Osteoblast (primary cell): Measurements from ENCODE around the gene PPP1R36. TPM values are rescaled to one million over a fixed set of nuclear protein-coding genes. Genes with fewer than 3 reads are reported as not detected.

ENCODE experiments used
- DNase-seq: peaks from one replicate; pipeline ENCODE4 v3.0.0; 2011; ENCODE audit warnings: low spot score, mixed read lengths; ENCODE audit not compliant: insufficient read length; ENCODE audit errors: missing footprints
- H2AFZ ChIP-seq: 2 replicates; pipeline ENCODE4 v1.6.0; 2011; ENCODE audit warnings: mild to moderate bottlenecking, low read length
- H3K27ac ChIP-seq: 2 replicates; pipeline ENCODE4 v1.5.1; 2011; ENCODE audit warnings: mild to moderate bottlenecking, low read depth, low read length, moderate library complexity
- H3K27me3 ChIP-seq: 2 replicates; pipeline ENCODE4 v1.6.0; 2012; ENCODE audit warnings: mild to moderate bottlenecking, control low read depth, inconsistent platforms, low read length, moderate library complexity; ENCODE audit not compliant: insufficient read depth
- H3K36me3 ChIP-seq: 2 replicates; pipeline ENCODE4 v1.5.1; 2011; ENCODE audit warnings: mild to moderate bottlenecking, low read length, control low read depth, moderate library complexity; ENCODE audit not compliant: insufficient read depth
- H3K4me1 ChIP-seq: 2 replicates; pipeline ENCODE4 v1.5.1; 2011; ENCODE audit warnings: mild to moderate bottlenecking, low read length, control low read depth, moderate library complexity; ENCODE audit not compliant: insufficient read depth
- H3K4me2 ChIP-seq: 2 replicates; pipeline ENCODE4 v1.6.0; 2011; ENCODE audit warnings: mild to moderate bottlenecking, low read length; ENCODE audit not compliant: insufficient read depth
- H3K4me3 ChIP-seq: fragments of 200-600 bp; sonication (generic); 3 replicates; pipeline ENCODE4 v1.5.1; 2012; ENCODE audit warnings: mild to moderate bottlenecking, low read length, inconsistent platforms; ENCODE audit not compliant: insufficient read depth
- H3K79me2 ChIP-seq: 2 replicates; pipeline ENCODE4 v1.6.0; 2012; ENCODE audit warnings: mild to moderate bottlenecking, low read length, control low read depth, inconsistent platforms; ENCODE audit not compliant: insufficient read depth
- H3K9me3 ChIP-seq: 2 replicates; pipeline ENCODE4 v1.5.1; 2011; ENCODE audit warnings: low read depth, low read length, control low read depth
- H4K20me1 ChIP-seq: 2 replicates; pipeline ENCODE4 v1.6.0; 2012; ENCODE audit warnings: mild to moderate bottlenecking, low read length, control low read depth; ENCODE audit not compliant: insufficient read depth
- CTCF ChIP-seq: IDR thresholded peaks from 2 replicates; pipeline ENCODE4 v1.5.1; 2011; ENCODE audit warnings: mild to moderate bottlenecking, low read depth, low read length, moderate library complexity; ENCODE audit errors: extremely low read depth
- total RNA-seq: library from RNA; depleted of rRNA; stranded (reverse); fragments of >200 nt; gene quantifications from 2 replicates; pipeline ENCODE4 v1.2.3, GENCODE V29; 2012

PPP1R36 gene
- total RNA-seq, 1 donor: 1.1 TPM

GRCh38 chr14:64541261-64541971 lies 8.3 kb upstream of the PPP1R36 start:
- Histone ChIP-seq H3K27me3 (peaks cover 20% of the 10 kb centered on the region), H3K9me3 (peaks cover 10% of the 10 kb centered on the region), H3K36me3 (no peaks in the 10 kb centered on the region), H3K4me3 (peak overlapping the region; percentile 77), H3K79me2 (no peaks in the 10 kb centered on the region), H2AFZ (peak overlapping the region; percentile 6), H3K4me1 (peaks cover 8% of the 10 kb centered on the region), H3K27ac (no peak overlapping the region), H4K20me1 (no peaks in the 10 kb centered on the region), H3K4me2 (peak overlapping the region; percentile 94)
- TF ChIP-seq CTCF: no peak
- DNase-seq: no peak

- Histone ChIP-seq H3K79me2 (no peaks in the 10 kb centered on the region), H3K9me3 (peaks cover 10% of the 10 kb centered on the region), H4K20me1 (no peaks in the 10 kb centered on the region), H3K27me3 (peaks cover 20% of the 10 kb centered on the region), H3K27ac (no peak overlapping the region), H3K36me3 (no peaks in the 10 kb centered on the region), H3K4me1 (peaks cover 5% of the 10 kb centered on the region), H3K4me3 (peak overlapping the region; percentile 53), H2AFZ (peak overlapping the region; percentile 6), H3K4me2 (peak overlapping the region; percentile 39)
- no peak for TF ChIP-seq CTCF
- no peak for DNase-seq
Measured at GRCh38 chr14:64541972-64542835, 7.6 kb upstream of the PPP1R36 start.

GRCh38 chr14:64542836-64543201 lies 6.9 kb upstream of the PPP1R36 start:
- DNase-seq: no peak
- Histone ChIP-seq H3K27ac (no peak overlapping the region), H3K4me2 (peak overlapping the region; percentile 39), H3K9me3 (peaks cover 10% of the 10 kb centered on the region), H4K20me1 (no peaks in the 10 kb centered on the region), H3K4me3 (no peak overlapping the region), H3K27me3 (peaks cover 20% of the 10 kb centered on the region), H3K79me2 (no peaks in the 10 kb centered on the region), H2AFZ (no peak overlapping the region), H3K36me3 (no peaks in the 10 kb centered on the region), H3K4me1 (peaks cover 5% of the 10 kb centered on the region)
- TF ChIP-seq CTCF: no peak

GRCh38 chr14:64544607-64545312 lies 5.0 kb upstream of the PPP1R36 start:
- H3K4me3 ChIP-seq: no peak overlapping the region
- TF ChIP-seq CTCF: no peak
- peaks cover 5% of the 10 kb centered on the region for H3K4me1 ChIP-seq
- peaks cover 24% of the 10 kb centered on the region for H3K27me3 ChIP-seq
- no peak for DNase-seq
- no peaks in the 10 kb centered on the region for H3K79me2 ChIP-seq
- no peak overlapping the region for H2AFZ ChIP-seq
- H3K4me2 ChIP-seq: no peak overlapping the region
- no peaks in the 10 kb centered on the region for H4K20me1 ChIP-seq
- H3K36me3 ChIP-seq: no peaks in the 10 kb centered on the region
- H3K9me3 ChIP-seq: peaks cover 10% of the 10 kb centered on the region
- no peak overlapping the region for H3K27ac ChIP-seq
